Measurements from ENCODE around the gene GTF2H4. TPM values are rescaled to one million over a fixed set of nuclear protein-coding genes. Genes with fewer than 3 reads are reported as not detected.

The GTF2H4 gene
- total RNA-seq, 1 donor from 2014 or later = 37.1 TPM

GRCh38 chr6:30945281-30945680, 37.3 kb downstream of the GTF2H4 start:
- no peaks in the 10 kb centered on the region for H3K36me3 ChIP-seq
- H3K4me3 ChIP-seq = no peak overlapping the region
- no peak overlapping the region for H3K27ac ChIP-seq
- DNase-seq (no peak), ATAC-seq (no peak)
- no peaks in the 10 kb centered on the region for H3K9me3 ChIP-seq
- H3K27me3 ChIP-seq (ENCODE audit: low read depth) = no peaks in the 10 kb centered on the region
- intact Hi-C loops (cut with DNase I) = no loop called here
- H3K4me1 ChIP-seq = peaks cover 11% of the 10 kb centered on the region
- TF ChIP-seq CTCF (IDR thresholded peaks at IDR 0.05) = no peak

- intact Hi-C loops (cut with DNase I) = no loop called here
- no peak overlapping the region for H3K4me3 ChIP-seq
- no peaks in the 10 kb centered on the region for H3K27me3 ChIP-seq (ENCODE audit: low read depth)
- ATAC-seq (no peak), DNase-seq (no peak)
- H3K9me3 ChIP-seq = no peaks in the 10 kb centered on the region
- H3K27ac ChIP-seq = no peak overlapping the region
- H3K36me3 ChIP-seq = no peaks in the 10 kb centered on the region
- no peak for TF ChIP-seq CTCF (IDR thresholded peaks at IDR 0.05)
- H3K4me1 ChIP-seq = peaks cover 10% of the 10 kb centered on the region
Measured at GRCh38 chr6:30947231-30947630, 39.2 kb downstream of the GTF2H4 start.

- no peaks in the 10 kb centered on the region for H3K36me3 ChIP-seq
- H3K27me3 ChIP-seq (ENCODE audit: low read depth) = no peaks in the 10 kb centered on the region
- no peak for TF ChIP-seq CTCF (IDR thresholded peaks at IDR 0.05)
- H3K9me3 ChIP-seq = no peaks in the 10 kb centered on the region
- no peaks in the 10 kb centered on the region for H3K4me1 ChIP-seq
- DNase-seq (no peak), ATAC-seq (no peak)
- intact Hi-C loops (cut with DNase I) = no loop called here
- H3K27ac ChIP-seq = no peak overlapping the region
- no peak overlapping the region for H3K4me3 ChIP-seq
Measured at GRCh38 chr6:30948811-30949210, 40.8 kb downstream of the GTF2H4 start.

- no peak overlapping the region for H3K27ac ChIP-seq
- ATAC-seq (no peak), DNase-seq (no peak)
- intact Hi-C loops (cut with DNase I) = no loop called here
- no peaks in the 10 kb centered on the region for H3K9me3 ChIP-seq
- no peaks in the 10 kb centered on the region for H3K36me3 ChIP-seq
- no peak overlapping the region for H3K4me3 ChIP-seq
- no peaks in the 10 kb centered on the region for H3K27me3 ChIP-seq (ENCODE audit: low read depth)
- peaks cover 17% of the 10 kb centered on the region for H3K4me1 ChIP-seq
- TF ChIP-seq CTCF (IDR thresholded peaks at IDR 0.05) = no peak
Measured at GRCh38 chr6:30951907-30952469, 44.0 kb downstream of the GTF2H4 start.

- Histone ChIP-seq H3K36me3 (no peaks in the 10 kb centered on the region), H3K4me1 (peaks cover 17% of the 10 kb centered on the region), H3K4me3 (peak overlapping the region; percentile 57), H3K27me3 (ENCODE audit: low read depth) (no peaks in the 10 kb centered on the region), H3K9me3 (no peaks in the 10 kb centered on the region), H3K27ac (peak overlapping the region; percentile 82)
- intact Hi-C loops (cut with DNase I) = no loop called here
- no peak for TF ChIP-seq CTCF (IDR thresholded peaks at IDR 0.05)
- no peak for DNase-seq
- peak in 1 of 2 donors; percentile 31 for ATAC-seq
Measured at GRCh38 chr6:30954631-30955366, 46.8 kb downstream of the GTF2H4 start.

Measured in lower lobe of right lung (tissue), 2 donors.